OCI-LY1 (cell line): ENCODE results near the gene DNAH7.

Experiments used
- H2AFZ ChIP-seq: fragments of 200-600 bp; sonication (generic), shearing (Covaris generic); 2 replicates; pipeline ENCODE4 v1.6.0; 2014; ENCODE audit warnings: antibody characterized with exemption, mild to moderate bottlenecking, low read length
- H3F3A ChIP-seq: fragments of 200-600 bp; sonication (generic), shearing (Covaris generic); 2 replicates; pipeline ENCODE4 v1.6.0; 2014; ENCODE audit warnings: mild to moderate bottlenecking, antibody characterized with exemption, low read length, moderate library complexity; ENCODE audit not compliant: insufficient read depth
- H3K27ac ChIP-seq: fragments of 200-600 bp; sonication (generic); 2 replicates; pipeline ENCODE4 v1.5.1; 2014; ENCODE audit warnings: low read length, mixed run types, mild to moderate bottlenecking, low read depth; ENCODE audit not compliant: poor library complexity, severe bottlenecking
- H3K27me3 ChIP-seq: fragments of 200-600 bp; sonication (generic); 2 replicates; pipeline ENCODE4 v1.6.0; 2014; ENCODE audit warnings: antibody characterized with exemption, mild to moderate bottlenecking, low read length, moderate library complexity; ENCODE audit not compliant: insufficient read depth
- H3K36me3 ChIP-seq: fragments of 200-600 bp; sonication (generic); 2 replicates; pipeline ENCODE4 v1.6.1; 2014; ENCODE audit warnings: mild to moderate bottlenecking, antibody characterized with exemption, low read length, moderate library complexity, mixed read lengths; ENCODE audit not compliant: insufficient read depth
- H3K4me1 ChIP-seq: fragments of 200-600 bp; sonication (generic); 2 replicates; pipeline ENCODE4 v1.5.1; 2014; ENCODE audit warnings: mild to moderate bottlenecking, low read length, moderate library complexity; ENCODE audit not compliant: insufficient read depth, severe bottlenecking
- H3K4me2 ChIP-seq: fragments of 200-600 bp; sonication (generic), shearing (Covaris generic); 2 replicates; pipeline ENCODE4 v1.6.1; 2014; ENCODE audit warnings: low read length
- H3K4me3 ChIP-seq: fragments of 200-600 bp; sonication (generic); 2 replicates; pipeline ENCODE4 v1.5.1; 2014; ENCODE audit warnings: low read length, low read depth, mild to moderate bottlenecking, mixed read lengths; ENCODE audit not compliant: poor library complexity, severe bottlenecking
- H3K79me2 ChIP-seq: fragments of 200-600 bp; shearing (Covaris generic); 2 replicates; pipeline ENCODE4 v1.6.1; 2016; ENCODE audit warnings: mixed run types, low read length, mixed read lengths; ENCODE audit not compliant: insufficient read depth
- H3K9ac ChIP-seq: fragments of 200-600 bp; sonication (generic), shearing (Covaris generic); 2 replicates; pipeline ENCODE4 v1.6.1; 2014; ENCODE audit warnings: mild to moderate bottlenecking, low read length, mixed read lengths
- H3K9me2 ChIP-seq: fragments of 200-600 bp; sonication (generic), shearing (Covaris generic); 2 replicates; pipeline ENCODE4 v1.6.1; 2014; ENCODE audit warnings: low read depth, mild to moderate bottlenecking, low read length, mixed read lengths
- H3K9me3 ChIP-seq: fragments of 200-600 bp; shearing (Covaris generic); 2 replicates; pipeline ENCODE4 v1.6.1; 2014; ENCODE audit warnings: low read length, mixed read lengths
- H4K20me1 ChIP-seq: fragments of 200-600 bp; sonication (generic), shearing (Covaris generic); 2 replicates; pipeline ENCODE4 v1.6.0; 2016; ENCODE audit warnings: mild to moderate bottlenecking, low read length; ENCODE audit not compliant: insufficient read depth
- CTCF ChIP-seq: fragments of 200-600 bp; sonication (generic), shearing (Covaris generic); IDR thresholded peaks from 2 replicates; pipeline ENCODE4 v1.5.1; 2017; ENCODE audit warnings: mild to moderate bottlenecking, antibody characterized with exemption, low read length, moderate library complexity, mixed read lengths
- EZH2 ChIP-seq: fragments of 200-600 bp; sonication (generic), shearing (Covaris generic); IDR thresholded peaks from 2 replicates; pipeline ENCODE4 v1.8.0; 2017; ENCODE audit warnings: borderline replicate concordance, mixed run types, mild to moderate bottlenecking, antibody characterized with exemption, low read length, moderate library complexity, mixed read lengths

Gene DNAH7

GRCh38 chr2:195793881-195794280 is 274.8 kb downstream of the DNAH7 start:
- no peak for TF ChIP-seq EZH2
- TF ChIP-seq CTCF: no peak
- no peaks in the 10 kb centered on the region for H3K36me3 ChIP-seq

GRCh38 chr2:195782156-195782555 is 286.5 kb downstream of the DNAH7 start:
- Histone ChIP-seq H3K27ac (no peak overlapping the region), H3K4me1 (no peaks in the 10 kb centered on the region), H3K9me2 (no peaks in the 10 kb centered on the region), H3K9ac (no peak overlapping the region), H3K36me3 (no peaks in the 10 kb centered on the region), H4K20me1 (no peaks in the 10 kb centered on the region), H2AFZ (no peak overlapping the region), H3K79me2 (no peaks in the 10 kb centered on the region), H3F3A (no peaks in the 10 kb centered on the region), H3K4me3 (no peak overlapping the region), H3K27me3 (no peaks in the 10 kb centered on the region), H3K9me3 (no peaks in the 10 kb centered on the region), H3K4me2 (no peak overlapping the region)
- TF ChIP-seq EZH2: no peak
- TF ChIP-seq CTCF: no peak

More at GRCh38 chr2:195793881-195794280, 274.8 kb downstream of the DNAH7 start:
- Histone ChIP-seq H3K4me3 (no peak overlapping the region), H3K4me1 (no peaks in the 10 kb centered on the region), H3K27me3 (no peaks in the 10 kb centered on the region), H3K4me2 (no peak overlapping the region), H3K9ac (no peak overlapping the region), H4K20me1 (no peaks in the 10 kb centered on the region), H3K79me2 (no peaks in the 10 kb centered on the region), H3K9me2 (no peaks in the 10 kb centered on the region), H3F3A (no peaks in the 10 kb centered on the region), H3K27ac (no peak overlapping the region), H3K9me3 (no peaks in the 10 kb centered on the region), H2AFZ (no peak overlapping the region)

DNA sequence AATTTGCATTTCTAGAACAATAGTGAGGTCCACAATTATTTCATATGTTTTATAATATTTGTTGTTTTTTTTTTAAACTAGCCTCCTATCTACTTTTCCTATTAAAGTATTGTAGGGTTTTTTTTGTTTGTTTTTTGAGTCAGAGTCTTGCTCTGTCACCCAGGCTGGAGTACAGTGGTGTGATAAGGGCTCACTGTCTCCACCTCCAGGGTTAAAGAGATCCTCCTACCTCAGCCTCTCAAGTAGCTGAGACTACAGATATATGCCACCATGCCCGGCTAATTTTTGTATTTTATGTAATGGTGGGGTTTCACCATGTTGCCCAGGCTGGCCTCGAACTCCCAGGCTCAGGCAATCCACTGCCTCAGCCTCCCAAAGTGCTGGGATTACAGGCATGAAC is 289.1 kb downstream of the DNAH7 start:
- Histone ChIP-seq H3K36me3 (no peaks in the 10 kb centered on the region), H3K27me3 (no peaks in the 10 kb centered on the region), H4K20me1 (no peaks in the 10 kb centered on the region), H2AFZ (no peak overlapping the region), H3K4me3 (no peak overlapping the region), H3K4me2 (no peak overlapping the region), H3F3A (no peaks in the 10 kb centered on the region), H3K9me3 (no peaks in the 10 kb centered on the region), H3K9me2 (no peaks in the 10 kb centered on the region), H3K4me1 (no peaks in the 10 kb centered on the region), H3K27ac (no peak overlapping the region), H3K9ac (no peak overlapping the region), H3K79me2 (no peaks in the 10 kb centered on the region)
- TF ChIP-seq EZH2: no peak
- TF ChIP-seq CTCF: no peak
